CD14-positive monocyte (primary cell): ENCODE measurements around the gene CD302. TPM values are rescaled to one million over a fixed set of nuclear protein-coding genes. Genes with fewer than 3 reads are reported as not detected.
A peak's percentile ranks its signal among the peaks of the same experiment; 100 is the strongest.

Experiments
- DNase-seq, 3 donors: peaks; one replicate each; pipeline ENCODE4 v3.0.0-alpha.2; 2011 to 2022
- H2AFZ ChIP-seq: 2 replicates; pipeline ENCODE4 v1.6.0; 2012; ENCODE audit warnings: mild to moderate bottlenecking, low read depth, low read length, inconsistent platforms; ENCODE audit not compliant: insufficient read depth, poor library complexity, severe bottlenecking
- H3K27ac ChIP-seq, 2 donors: 1 replicate in 1 of 2; 2 replicates in 1 of 2; pipeline ENCODE4 v1.5.1; 2012 to 2013; ENCODE audit warnings: low read length in 2 of 2, control low read depth in 1 of 2, inconsistent platforms in 1 of 2, low read depth in 1 of 2, mild to moderate bottlenecking in 1 of 2
- H3K27me3 ChIP-seq, 2 donors: one replicate each; pipeline versions ENCODE4 v1.6.0 to v1.6.1; 2011 to 2013; ENCODE audit warnings: low read length in 2 of 2; ENCODE audit not compliant: control insufficient read depth in 2 of 2, insufficient read depth in 2 of 2
- H3K36me3 ChIP-seq, 2 donors: replicated peaks in 1 of 2; 1 replicate in 1 of 2; 2 replicates in 1 of 2; pipeline versions ENCODE4 v1.5.1 to v1.6.1; 2012 to 2013; ENCODE audit warnings: low read length in 2 of 2, control low read depth in 1 of 2, inconsistent platforms in 1 of 2, mild to moderate bottlenecking in 1 of 2; ENCODE audit not compliant: insufficient read depth in 2 of 2, control insufficient read depth in 1 of 2
- H3K4me1 ChIP-seq, 2 donors: 1 replicate in 1 of 2; 2 replicates in 1 of 2; pipeline versions ENCODE4 v1.5.1 to v1.6.1; 2012 to 2013; ENCODE audit warnings: low read length in 2 of 2, control low read depth in 1 of 2, inconsistent platforms in 1 of 2, mild to moderate bottlenecking in 1 of 2, moderate library complexity in 1 of 2; ENCODE audit not compliant: insufficient read depth in 2 of 2, control insufficient read depth in 1 of 2
- H3K4me2 ChIP-seq: replicated peaks from 2 replicates; pipeline ENCODE3; 2012; ENCODE audit warnings: low read length, moderate library complexity, mild to moderate bottlenecking; ENCODE audit not compliant: poor library complexity, severe bottlenecking; ENCODE audit errors: extremely low read depth
- H3K4me3 ChIP-seq, 3 experiments: fragments of 200-600 bp in 1 of 3; sonication (generic) in 1 of 3; replicated peaks in 1 of 3; 1 replicate in 2 of 3; 2 replicates in 1 of 3; pipeline ENCODE4 v1.5.1; 2011 to 2013; ENCODE audit warnings: low read length in 3 of 3, mild to moderate bottlenecking in 3 of 3, control low read depth in 2 of 3, low read depth in 2 of 3, inconsistent platforms in 1 of 3, moderate library complexity in 1 of 3
- H3K79me2 ChIP-seq: 2 replicates; pipeline ENCODE4 v1.6.0; 2012; ENCODE audit warnings: mild to moderate bottlenecking, control low read depth, inconsistent platforms, low read length, moderate library complexity; ENCODE audit not compliant: insufficient read depth
- H3K9ac ChIP-seq: 2 replicates; pipeline ENCODE4 v1.6.0; 2017; ENCODE audit warnings: low read length, mild to moderate bottlenecking; ENCODE audit not compliant: insufficient read depth, poor library complexity, severe bottlenecking
- H3K9me3 ChIP-seq, 2 donors: replicated peaks in 1 of 2; 1 replicate in 1 of 2; 2 replicates in 1 of 2; pipeline versions ENCODE4 v1.5.1 to v1.6.1; 2012 to 2013; ENCODE audit warnings: low read length in 2 of 2, control low read depth in 1 of 2; ENCODE audit not compliant: control insufficient read depth in 1 of 2, insufficient read depth in 1 of 2
- H4K20me1 ChIP-seq: 2 replicates; pipeline ENCODE4 v1.6.0; 2012; ENCODE audit warnings: mild to moderate bottlenecking, low read length, control low read depth, moderate library complexity; ENCODE audit not compliant: insufficient read depth
- H3K27ac Mint-ChIP-seq, 7 donors: one replicate each; pipeline ENCODE4 v1.8.0; 2020; ENCODE audit warnings: mild to moderate bottlenecking in 7 of 7, mixed read lengths in 7 of 7, moderate library complexity in 6 of 7, inconsistent platforms in 2 of 7
- H3K27me3 Mint-ChIP-seq, 3 donors: one replicate each; pipeline ENCODE4 v1.8.0; 2021 to 2022; ENCODE audit warnings: low read depth in 3 of 3, mild to moderate bottlenecking in 3 of 3, mixed read lengths in 3 of 3, moderate library complexity in 3 of 3, inconsistent platforms in 1 of 3
- H3K36me3 Mint-ChIP-seq, 2 donors: one replicate each; pipeline ENCODE4 v1.8.0; 2020; ENCODE audit warnings: mixed read lengths in 2 of 2, inconsistent platforms in 1 of 2, mild to moderate bottlenecking in 1 of 2
- H3K4me1 Mint-ChIP-seq: one replicate; pipeline ENCODE4 v1.8.0; 2020; ENCODE audit warnings: mild to moderate bottlenecking, mixed read lengths
- H3K4me3 Mint-ChIP-seq, 2 donors: one replicate each; pipeline ENCODE4 v1.8.0; 2020; ENCODE audit warnings: mild to moderate bottlenecking in 2 of 2, mixed read lengths in 2 of 2, moderate library complexity in 1 of 2
- H3K9me3 Mint-ChIP-seq, 7 donors: one replicate each; pipeline ENCODE4 v1.8.0; 2020 to 2022; ENCODE audit warnings: mixed read lengths in 7 of 7, mild to moderate bottlenecking in 6 of 7, moderate library complexity in 6 of 7, inconsistent platforms in 2 of 7
- WGBS: methylation state at CpG from one replicate; pipeline ENCODE4 v1.1.5; 2013; ENCODE audit warnings: missing lambda C conversion rate; ENCODE audit not compliant: insufficient coverage; 5-methylcytosine and 5-hydroxymethylcytosine counted together
- intact Hi-C, 2 donors: fragments of 100-400 bp; cut with micrococcal nuclease; formaldehyde crosslinking; loops; one replicate each; pipeline versions ENCODE4 v1.15.0 to v1.15.1; 2023
- polyA minus RNA-seq: library from RNA; depleted of rRNA, polyadenylated mRNA; stranded (reverse); fragments of >200 nt; gene quantifications from 2 replicates; pipeline ENCODE4 v1.2.3, GENCODE V29; 2012
- polyA plus RNA-seq, 3 donors: library from polyadenylated mRNA; depleted of rRNA in 1 of 3; unstranded in 2 of 3; stranded (reverse) in 1 of 3; fragments of 300-500 nt in 2 of 3; fragments of >200 nt in 1 of 3; fragmentation: Illumina TruSeq in 2 of 3; gene quantifications; 1 replicate in 2 of 3; 2 replicates in 1 of 3; pipeline ENCODE4 v1.2.3, GENCODE V29; 2012 to 2021
- total RNA-seq, 12 experiments: library from RNA in 1 of 12; stranded (reverse) in 1 of 12; fragments of 120-200 nt in 1 of 12; gene quantifications; one replicate each; pipeline ENCODE4 v1.2.4 and lab custom pipeline; 2013 to 2026; ENCODE audit warnings: mixed read lengths in 6 of 12, inconsistent platforms in 1 of 12
- TF ChIP-seq, protein P1 (sequence below): fragments of 200-600 bp; IDR thresholded peaks from one replicate; pipeline ENCODE4 v1.8.0; 2022; ENCODE audit warnings: antibody characterized with exemption, mild to moderate bottlenecking

The CD302 gene, protein sequence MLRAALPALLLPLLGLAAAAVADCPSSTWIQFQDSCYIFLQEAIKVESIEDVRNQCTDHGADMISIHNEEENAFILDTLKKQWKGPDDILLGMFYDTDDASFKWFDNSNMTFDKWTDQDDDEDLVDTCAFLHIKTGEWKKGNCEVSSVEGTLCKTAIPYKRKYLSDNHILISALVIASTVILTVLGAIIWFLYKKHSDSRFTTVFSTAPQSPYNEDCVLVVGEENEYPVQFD
- 170 TPM for total RNA-seq (2013)
- polyA plus RNA-seq: 100 to 1,000 TPM in 2 of 3 donors, 10 to 100 TPM in 1; 90.3 to 214 (median 146) TPM
- 60.1 and 94.9 TPM in 2 replicates for polyA minus RNA-seq
- 21.6 to 259 (median 199) reads per million in 11 experiments for total RNA-seq (lab: John Stamatoyannopoulos, UW)

DNA sequence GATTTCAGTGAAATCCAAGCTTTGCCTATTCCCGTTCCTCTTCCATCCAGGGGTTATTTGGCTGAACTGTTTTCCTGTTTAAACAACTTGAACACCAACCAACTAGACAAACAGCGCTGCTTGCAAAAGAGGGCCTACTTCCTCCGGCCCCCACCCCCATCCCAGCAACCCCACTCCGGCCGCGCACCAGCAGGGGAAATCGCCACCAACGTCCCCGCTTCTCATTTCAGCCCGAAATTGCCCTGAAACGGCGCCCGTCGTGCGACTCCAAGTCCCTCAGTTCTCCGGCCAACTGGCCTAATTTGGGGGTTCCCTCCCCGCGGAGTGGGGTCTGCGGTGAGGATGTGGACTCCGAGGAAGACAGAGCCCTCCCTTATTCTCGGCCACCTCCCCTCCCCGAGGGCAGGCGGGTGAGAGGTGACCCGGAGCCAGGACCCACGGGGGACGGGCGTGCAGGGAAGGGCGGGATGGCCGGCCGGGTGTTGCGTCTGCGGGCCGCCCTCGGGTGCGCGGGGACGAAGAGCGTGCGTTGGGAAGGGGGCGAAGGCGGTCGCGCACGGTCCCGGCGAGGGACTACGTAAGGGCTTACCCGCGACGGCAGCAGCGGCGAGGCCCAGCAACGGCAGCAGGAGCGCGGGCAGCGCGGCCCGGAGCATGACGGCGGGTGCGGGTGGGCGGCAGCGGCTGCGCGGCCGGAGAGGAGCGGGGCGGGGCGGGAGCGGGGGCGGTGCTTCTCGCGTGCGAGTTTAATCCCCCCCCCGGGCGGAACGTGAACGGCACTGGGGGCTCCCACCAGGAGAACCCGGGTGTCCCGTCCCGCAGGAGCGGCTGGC lies at the start of gene CD302:
Gene CD302 (minus strand): TSS at position 666 of the 833 bp plus-strand sequence. CDS start 10 bp downstream, at position 656.
- peak; percentile 29 to 53 (median 43) for DNase-seq
- Mint-ChIP-seq H3K27me3 (peaks cover 0 to 2% (median 0%) of the 10 kb centered on the region in 3 donors), H3K4me3 (peak within 1 kb of the TSS; percentile 97), H3K27ac (peak within 1 kb of the TSS; percentile 88 to 96 (median 95)), H3K4me1 (peaks cover 74% of the 10 kb centered on the region), H3K9me3 (no peaks in the 10 kb centered on the region), H3K36me3 (no peaks in the 10 kb centered on the region)
- Histone ChIP-seq H3K27me3 (no peaks in the 10 kb centered on the region), H2AFZ (peak within 1 kb of the TSS; percentile 97), H4K20me1 (peaks cover 11% of the 10 kb centered on the region), H3K79me2 (peaks cover 88% of the 10 kb centered on the region), H3K9me3 (no peaks in the 10 kb centered on the region), H3K9ac (peak within 1 kb of the TSS; percentile 95), H3K4me3 (peak within 1 kb of the TSS; percentile 79 to 95 (median 86)), H3K4me1 (peaks cover 68 to 81% of the 10 kb centered on the region in 2 donors), H3K36me3 (no peaks in the 10 kb centered on the region), H3K27ac (peak within 1 kb of the TSS; percentile 91 to 95), H3K4me2 (peak within 1 kb of the TSS; percentile 91)
- under 1% methylated on average over 72 of the region's 82 CpGs for WGBS
- intact Hi-C loops: loop anchor here in 1 of 2 donors (5.0 kb wide), 1 partner anchor 80 kb away; no protein-coding TSS in a partner anchor
- TF ChIP-seq, protein P1, sequence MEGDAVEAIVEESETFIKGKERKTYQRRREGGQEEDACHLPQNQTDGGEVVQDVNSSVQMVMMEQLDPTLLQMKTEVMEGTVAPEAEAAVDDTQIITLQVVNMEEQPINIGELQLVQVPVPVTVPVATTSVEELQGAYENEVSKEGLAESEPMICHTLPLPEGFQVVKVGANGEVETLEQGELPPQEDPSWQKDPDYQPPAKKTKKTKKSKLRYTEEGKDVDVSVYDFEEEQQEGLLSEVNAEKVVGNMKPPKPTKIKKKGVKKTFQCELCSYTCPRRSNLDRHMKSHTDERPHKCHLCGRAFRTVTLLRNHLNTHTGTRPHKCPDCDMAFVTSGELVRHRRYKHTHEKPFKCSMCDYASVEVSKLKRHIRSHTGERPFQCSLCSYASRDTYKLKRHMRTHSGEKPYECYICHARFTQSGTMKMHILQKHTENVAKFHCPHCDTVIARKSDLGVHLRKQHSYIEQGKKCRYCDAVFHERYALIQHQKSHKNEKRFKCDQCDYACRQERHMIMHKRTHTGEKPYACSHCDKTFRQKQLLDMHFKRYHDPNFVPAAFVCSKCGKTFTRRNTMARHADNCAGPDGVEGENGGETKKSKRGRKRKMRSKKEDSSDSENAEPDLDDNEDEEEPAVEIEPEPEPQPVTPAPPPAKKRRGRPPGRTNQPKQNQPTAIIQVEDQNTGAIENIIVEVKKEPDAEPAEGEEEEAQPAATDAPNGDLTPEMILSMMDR: no peak

DNA sequence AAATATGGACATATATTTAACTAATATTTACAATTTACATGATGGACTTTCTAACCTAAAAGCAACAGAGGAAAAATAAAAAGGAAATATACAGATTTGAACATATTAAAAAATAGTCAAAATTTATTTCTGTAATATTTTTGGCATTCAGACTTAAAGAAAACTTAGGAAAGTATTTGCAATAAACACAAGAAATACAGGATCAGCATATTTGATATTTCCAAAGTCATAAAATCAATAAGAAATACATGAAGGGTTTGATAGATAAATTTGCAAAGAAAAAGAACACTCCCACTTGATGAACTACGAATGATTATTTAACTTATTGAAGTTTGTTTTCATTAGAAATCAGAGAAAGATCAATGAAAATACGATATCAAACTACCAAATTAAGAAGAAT lies 48.6 kb upstream of the CD302 start:
- peaks cover 28 to 64% of the 10 kb centered on the region in 2 donors for H3K36me3 ChIP-seq
- TF ChIP-seq, protein P1: no peak
- no CpG with 5 or more reads among the region's 2 CpGs for WGBS
- H3K9me3 ChIP-seq: no peaks in the 10 kb centered on the region
- no peaks in the 10 kb centered on the region for H4K20me1 ChIP-seq
- intact Hi-C loops: no loop called here
- no peak overlapping the region for H3K4me3 Mint-ChIP-seq
- no peak overlapping the region for H3K4me2 ChIP-seq
- no peak overlapping the region for H3K27ac Mint-ChIP-seq
- H3K36me3 Mint-ChIP-seq: peaks cover 45 to 65% of the 10 kb centered on the region in 2 donors
- H3K4me3 ChIP-seq: no peak overlapping the region
- no peaks in the 10 kb centered on the region for H3K79me2 ChIP-seq
- no peak overlapping the region for H3K9ac ChIP-seq
- H2AFZ ChIP-seq: no peak overlapping the region
- H3K4me1 ChIP-seq: peaks cover 0 to 2% of the 10 kb centered on the region in 2 donors
- no peak overlapping the region for H3K27ac ChIP-seq
- no peaks in the 10 kb centered on the region for H3K27me3 ChIP-seq
- H3K9me3 Mint-ChIP-seq: no peaks in the 10 kb centered on the region
- no peaks in the 10 kb centered on the region for H3K4me1 Mint-ChIP-seq
- no peaks in the 10 kb centered on the region for H3K27me3 Mint-ChIP-seq
- DNase-seq: no peak
